HG03571 (cell line): Measurements from ENCODE around the gene SLC2A5.

Experiments used
- ATAC-seq: cut with Tn5 transposase; IDR thresholded peaks from one replicate; pipeline ENCODE4 v1.9.1; 2021; ENCODE audit not compliant: unreplicated experiment

The SLC2A5 gene

GRCh38 chr1:9093581-9093980 is 24.1 kb upstream of the SLC2A5 start:
- ATAC-seq, result no peak

GRCh38 chr1:9093091-9093490 is 23.7 kb upstream of the SLC2A5 start:
- ATAC-seq, result no peak

DNA sequence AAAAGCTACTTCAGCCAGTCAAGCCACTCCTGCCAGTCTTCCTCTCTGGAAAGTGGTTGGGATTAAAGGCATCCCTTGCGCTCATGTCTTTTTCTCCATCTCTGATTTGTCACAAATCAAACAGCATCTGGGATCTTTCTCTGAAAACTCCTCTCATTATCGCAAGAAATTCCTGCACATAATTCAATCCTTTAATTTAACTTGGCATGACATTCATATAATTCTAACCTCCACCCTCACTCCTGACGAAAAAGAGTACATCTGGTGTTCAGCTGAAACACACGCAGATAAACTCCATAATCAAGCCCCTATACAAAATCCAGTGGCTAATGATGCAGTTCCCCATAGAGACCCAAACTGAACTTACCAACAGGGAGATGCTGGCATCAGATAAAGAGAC is 19.4 kb upstream of the SLC2A5 start:
- ATAC-seq, result no peak

- no peak for ATAC-seq
Measured at GRCh38 chr1:9087411-9088125, 18.1 kb upstream of the SLC2A5 start.

GRCh38 chr1:9086796-9087195 is 17.4 kb upstream of the SLC2A5 start:
- no peak for ATAC-seq

DNA sequence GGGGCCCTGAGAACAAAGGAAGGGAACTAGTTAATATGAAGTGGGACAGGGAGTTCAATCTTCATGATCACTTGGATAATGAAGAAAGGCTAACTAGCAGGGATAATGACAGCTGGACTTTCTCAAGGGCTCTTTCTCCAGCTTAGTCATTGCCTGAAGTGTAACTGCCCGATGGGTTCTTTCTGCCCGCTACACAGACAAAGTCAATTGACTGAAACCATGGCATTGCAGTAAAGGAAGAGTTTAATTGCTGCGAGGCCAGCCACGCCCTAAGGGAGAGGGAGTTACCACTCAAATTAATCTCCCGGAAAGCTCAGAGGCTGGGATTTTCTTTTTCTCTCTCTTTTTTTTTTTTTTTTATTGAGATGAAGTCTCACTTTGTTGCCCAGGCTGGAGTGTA is 16.6 kb upstream of the SLC2A5 start:
- no peak for ATAC-seq

DNA sequence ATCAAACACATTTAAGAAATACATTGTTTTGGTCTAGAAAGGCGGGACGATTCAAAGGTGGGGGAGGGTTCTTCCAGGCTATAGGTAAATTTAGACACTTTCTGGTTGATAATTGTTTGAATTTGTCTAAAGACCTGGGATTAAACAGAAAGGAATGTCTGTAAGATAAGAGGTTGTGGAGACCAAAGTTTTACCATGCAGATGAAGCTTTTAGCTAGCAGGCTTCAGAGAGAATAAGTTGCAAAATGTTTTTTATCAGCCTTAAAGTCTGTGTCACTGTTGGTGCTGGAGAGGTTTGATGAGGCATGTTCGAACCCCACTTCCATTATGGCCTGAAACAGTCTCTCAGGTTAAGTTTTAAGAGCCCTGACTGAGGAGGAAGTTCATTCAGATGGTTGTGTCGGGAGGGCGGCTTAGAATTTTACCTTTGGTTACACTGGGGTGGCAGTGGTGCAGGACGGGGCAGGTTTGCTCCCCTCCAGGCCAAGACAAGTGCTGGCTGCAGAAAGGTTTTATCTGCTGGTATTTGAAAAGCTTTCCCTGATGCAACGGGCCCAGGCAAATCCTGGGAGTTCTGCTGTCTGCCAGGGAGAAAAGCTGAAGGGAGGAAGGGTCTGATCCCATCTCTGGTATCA is 16.0 kb upstream of the SLC2A5 start:
- no peak for ATAC-seq

DNA sequence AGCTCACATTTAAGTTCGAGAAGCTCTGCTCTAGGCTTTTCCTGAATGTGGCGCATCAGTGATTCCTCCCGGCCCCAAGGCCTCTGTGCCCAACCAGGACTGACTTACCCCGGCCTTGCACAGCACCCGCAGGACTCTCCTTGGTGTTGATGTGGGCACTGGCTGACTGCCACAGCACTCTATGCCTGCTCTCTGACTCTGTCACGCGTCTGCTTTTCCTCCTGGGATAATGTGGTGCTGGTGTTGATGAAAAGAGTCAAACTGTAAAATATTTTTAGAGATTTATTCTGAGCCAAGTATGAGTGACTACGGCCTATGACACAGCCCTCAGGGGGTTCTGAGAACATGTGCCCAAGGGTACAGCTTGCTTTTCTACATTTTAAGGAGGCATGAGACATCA is 15.5 kb upstream of the SLC2A5 start:
- no peak for ATAC-seq

- ATAC-seq, result no peak
Measured at GRCh38 chr1:9081473-9081872, 12.0 kb upstream of the SLC2A5 start.

DNA sequence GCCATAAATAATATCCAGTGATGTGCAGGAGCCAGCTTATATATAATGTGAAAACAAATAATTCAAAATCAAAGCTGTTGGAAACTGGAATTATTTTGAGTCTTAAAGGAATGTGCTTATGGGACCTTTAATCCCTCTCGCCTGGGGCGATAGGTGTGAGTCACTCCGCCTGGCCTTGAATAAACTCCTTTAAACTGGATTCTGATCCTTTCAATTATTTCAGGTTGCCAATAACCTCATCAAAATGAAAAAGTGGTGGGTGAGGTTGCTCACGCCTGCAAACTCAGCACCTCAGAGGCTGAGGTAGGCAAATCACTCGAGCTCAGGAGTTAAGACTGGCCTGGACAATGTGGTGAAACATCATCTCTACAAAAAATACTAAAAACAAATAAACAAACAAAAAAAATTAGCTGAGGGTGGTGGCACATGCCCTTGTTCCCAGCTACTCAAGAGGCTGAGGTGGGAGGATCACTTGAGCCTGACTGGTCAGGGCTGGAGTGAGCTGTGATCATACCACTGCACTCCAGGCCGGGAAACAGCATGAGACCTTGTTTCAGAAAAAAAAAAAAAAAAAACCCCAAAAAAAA is 11.4 kb upstream of the SLC2A5 start:
- ATAC-seq, result no peak

DNA sequence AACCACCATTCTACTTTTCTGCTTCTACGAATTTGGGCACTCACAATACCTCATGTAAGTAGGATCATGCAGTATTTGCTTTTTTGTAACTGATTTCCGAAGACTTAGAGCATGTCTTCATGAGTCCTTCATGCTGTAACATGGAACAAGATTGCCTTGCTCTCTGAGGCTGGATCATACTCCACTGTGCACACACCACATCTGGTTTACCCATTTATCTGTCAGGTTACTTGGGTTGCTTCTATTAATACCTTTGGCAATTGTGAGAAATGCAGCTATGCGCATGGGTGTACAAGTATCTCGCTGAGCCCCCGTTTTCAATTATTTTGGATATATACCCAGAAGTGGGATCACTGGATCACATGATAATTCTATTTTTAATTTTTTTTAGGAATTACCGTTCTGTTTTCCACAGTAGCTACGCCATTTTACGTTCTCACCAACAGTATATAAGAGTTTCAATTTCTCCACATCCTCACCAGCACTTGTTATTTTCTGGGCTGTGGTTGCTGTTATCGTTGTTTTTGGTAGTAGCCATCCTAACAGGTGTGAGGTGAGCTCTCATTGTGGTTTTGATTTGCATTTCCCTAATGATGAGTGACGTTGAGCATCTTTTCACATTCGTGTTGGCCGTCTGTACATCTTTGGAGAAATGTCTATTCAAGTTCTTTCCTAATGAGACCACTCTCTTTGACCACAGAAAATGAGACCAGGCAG is 10.7 kb upstream of the SLC2A5 start:
- no peak for ATAC-seq

- no peak for ATAC-seq
Measured at GRCh38 chr1:9078752-9079500, 9.5 kb upstream of the SLC2A5 start.

DNA sequence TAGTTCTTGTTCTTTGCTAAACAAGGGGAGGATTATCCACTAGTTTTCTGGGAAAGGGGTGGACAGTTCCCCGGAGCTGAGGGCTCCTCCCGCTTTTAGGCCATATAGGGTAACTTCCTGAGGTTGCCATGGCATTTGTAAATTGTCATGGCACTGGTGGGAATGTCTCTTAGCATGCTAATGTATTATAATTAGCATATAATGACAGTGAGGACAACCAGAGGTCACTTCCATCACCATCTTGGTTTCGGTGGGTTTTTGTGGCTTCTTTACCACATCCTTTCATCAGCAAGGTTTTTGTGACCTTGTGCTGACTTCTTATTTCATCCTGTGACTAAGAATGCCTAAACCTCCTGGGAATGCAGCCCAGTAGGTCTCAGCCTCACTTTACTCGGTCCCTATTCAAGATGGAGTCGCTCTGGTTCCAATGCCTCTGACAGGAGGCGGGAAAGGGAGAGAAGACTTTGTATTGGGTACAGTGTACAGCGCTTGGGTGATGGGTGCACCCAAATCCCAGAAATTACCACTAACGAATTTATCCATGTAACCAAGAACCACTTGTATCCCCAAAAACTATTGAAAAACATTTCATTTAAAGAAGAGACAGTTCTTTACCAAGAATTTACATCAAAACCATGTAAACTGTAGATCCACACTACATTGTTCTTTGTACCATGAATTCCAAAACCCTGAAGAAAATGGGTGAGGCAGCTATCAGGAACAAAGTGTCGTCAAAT is 8.7 kb upstream of the SLC2A5 start:
- peak; percentile 46 for ATAC-seq

DNA sequence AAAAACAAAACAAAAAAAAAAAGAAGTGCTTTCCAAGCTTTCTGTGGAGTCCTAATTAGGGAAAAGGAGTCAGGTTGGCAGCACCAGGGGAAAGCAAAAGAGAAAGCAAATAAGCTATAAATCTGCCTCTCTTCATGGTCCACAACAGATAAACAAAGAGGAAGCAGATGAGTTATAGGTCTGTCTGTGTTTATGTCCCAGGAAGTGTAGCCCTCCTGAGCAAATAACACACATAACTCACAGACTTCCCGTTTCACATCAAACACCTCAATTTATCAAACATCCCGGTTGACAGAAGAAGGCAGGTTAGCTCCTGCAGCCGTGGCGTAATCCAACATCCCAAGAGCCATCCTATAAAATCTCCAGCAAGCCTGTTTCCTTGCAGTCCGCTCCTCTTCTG is 5.6 kb upstream of the SLC2A5 start:
- no peak for ATAC-seq

GRCh38 chr1:9073143-9073542 is 3.7 kb upstream of the SLC2A5 start:
- no peak for ATAC-seq

DNA sequence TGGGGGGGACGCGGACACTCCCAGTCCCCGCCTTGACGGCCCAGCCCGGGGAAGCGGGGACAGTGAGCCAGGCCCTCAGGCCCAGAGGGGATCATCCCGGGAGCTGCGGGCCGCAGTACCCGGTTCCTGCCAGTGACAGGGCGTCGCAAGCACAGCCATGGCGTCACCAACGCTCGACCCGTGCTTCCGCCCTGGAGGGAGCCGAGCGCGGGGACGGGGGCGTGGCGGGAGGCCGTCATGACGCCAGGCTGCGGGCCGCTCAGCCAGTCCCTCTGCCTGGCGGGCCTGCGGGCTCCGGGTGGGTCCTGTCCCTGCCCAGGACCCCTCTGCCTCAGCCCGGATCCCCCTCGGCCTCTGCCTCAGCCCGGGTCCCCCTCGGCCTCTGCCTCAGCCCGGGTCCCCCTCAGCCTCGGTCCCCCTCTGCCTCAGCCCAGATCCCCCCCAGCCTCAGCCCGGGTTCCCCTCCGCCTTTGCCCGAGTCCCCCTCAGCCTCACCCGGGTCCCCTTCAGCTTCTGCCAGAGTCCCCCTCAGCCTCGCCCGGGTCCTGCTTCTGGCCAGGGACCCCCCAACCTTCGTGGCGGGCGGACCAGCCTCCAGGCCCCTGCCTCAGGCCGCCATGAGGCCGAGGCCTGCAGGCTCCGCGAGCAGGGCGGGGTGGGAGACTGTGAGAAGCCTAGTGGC is 2.3 kb upstream of the SLC2A5 start:
- no peak for ATAC-seq

DNA sequence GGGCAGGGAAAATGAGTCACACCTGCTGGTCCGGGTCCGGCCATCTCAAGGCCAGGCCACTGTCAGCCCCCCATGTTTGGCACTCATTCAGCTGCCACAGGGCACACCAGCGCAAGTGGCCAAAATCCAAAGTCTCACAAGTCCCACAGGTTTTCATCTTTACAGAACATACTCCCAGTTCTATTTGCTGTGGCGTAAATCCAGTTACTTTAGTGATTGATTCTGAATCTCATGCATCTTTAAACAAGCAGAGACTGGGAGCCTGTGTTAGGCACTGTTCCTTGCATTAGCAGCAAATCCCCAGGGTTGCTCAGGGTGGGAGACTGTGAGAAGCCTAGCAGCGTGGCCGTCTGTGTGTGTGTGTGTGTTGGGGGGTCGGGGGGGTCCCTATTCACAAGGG is 1.1 kb upstream of the SLC2A5 start:
- no peak for ATAC-seq

DNA sequence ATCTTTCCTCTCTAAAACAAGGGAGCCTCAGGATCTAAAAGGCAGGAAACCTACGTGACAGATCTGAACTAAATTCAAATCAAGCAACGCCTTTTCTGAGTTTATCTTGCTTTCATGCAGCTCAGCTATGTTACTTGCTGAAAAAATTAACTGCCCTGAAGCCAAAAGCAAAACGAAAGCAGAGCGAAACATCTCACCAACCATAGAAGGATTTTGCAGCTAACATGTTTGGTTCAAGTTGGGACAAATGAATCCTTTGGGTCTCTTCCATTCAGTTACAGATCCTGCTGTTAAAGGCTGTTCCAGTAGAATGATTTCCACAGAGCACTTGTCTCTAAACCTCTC is 482 bp downstream of the SLC2A5 start:
- no peak for ATAC-seq

GRCh38 chr1:9066945-9067807 is 2.3 kb downstream of the SLC2A5 start:
- ATAC-seq, result no peak
